HG03097 (cell line): ENCODE measurements around the gene CLCN5.

ENCODE experiments used
- ATAC-seq: cut with Tn5 transposase; IDR thresholded peaks from one replicate; pipeline ENCODE4 v1.9.1; 2021; ENCODE audit not compliant: unreplicated experiment, low FRiP score

Gene CLCN5

DNA sequence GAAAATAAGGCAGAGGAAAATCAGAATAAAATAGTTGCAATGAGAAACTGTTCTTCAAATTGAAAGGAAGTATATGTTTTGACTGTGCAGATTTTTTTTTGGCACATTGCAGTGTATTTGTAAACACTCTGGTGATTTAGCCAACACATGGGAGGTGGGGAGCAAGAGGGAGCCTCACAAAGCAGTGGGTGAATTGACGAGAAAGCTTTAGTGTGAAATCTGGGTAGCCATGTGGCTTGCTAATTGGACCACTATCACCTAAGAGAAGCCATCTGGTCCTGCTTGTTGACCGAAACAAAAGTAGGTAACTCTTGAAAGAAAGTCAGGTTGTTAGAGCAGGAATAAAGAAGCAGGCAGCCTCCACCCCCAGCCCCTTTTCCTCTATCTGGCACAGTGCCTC lies 10.4 kb downstream of the CLCN5 start:
- no peak for ATAC-seq

DNA sequence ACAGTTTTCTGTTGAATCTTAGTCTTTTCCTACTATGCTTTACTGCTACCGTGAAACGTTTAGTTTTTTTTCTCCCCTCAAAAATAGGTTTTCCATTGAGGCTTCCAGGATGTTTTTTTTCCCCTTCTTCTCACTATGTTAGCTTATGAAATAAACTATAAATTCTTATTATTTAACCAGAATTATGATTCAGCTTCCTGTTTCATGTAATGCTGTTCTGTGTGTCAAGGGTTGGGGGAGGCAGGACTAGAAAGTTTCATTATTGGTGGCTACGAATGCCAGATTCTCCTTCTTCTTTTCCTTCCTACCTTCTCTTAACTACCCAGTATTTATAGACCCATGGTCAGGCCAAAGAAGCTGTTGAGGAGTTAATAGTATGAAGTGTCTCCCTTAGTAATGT lies 11.8 kb downstream of the CLCN5 start:
- no peak for ATAC-seq

DNA sequence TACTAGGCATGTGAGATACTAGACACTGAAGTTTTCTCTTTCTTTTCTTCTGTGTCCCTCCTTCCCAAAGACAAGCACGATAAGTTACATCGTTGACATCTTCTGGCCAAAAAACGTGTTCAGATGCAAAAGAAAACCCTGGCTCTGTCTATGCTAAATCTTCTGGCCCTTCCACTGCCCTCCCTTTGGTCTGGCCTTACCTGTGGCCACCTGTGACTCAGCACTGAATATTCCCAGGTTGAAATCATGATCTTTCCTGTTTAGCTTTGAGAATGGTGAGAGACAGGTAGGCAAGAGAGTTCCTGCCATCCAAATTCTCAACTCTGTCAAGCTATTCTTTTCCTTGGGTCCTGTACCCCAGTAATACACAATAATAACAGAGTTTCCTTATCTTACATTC lies 12.3 kb downstream of the CLCN5 start:
- no peak for ATAC-seq

DNA sequence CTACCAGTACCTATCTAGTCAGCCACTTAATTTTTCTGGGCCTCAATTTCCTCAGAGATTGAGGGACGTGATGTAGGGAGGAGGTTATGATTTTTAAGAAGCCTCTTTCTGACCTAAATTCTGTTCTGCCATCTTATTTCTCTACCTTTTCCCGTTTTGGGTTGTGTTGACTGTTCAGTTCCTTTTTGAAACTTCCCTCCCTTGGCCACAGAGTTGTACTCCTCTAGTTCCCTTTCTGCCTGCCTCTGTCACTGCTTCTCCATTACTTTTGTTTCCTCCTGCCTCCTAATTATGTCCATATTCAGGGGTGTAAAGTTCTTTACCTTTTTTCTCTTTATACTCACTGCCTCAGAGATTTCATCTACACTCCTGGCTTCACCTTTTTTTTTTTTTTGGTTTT lies 25.4 kb downstream of the CLCN5 start:
- ATAC-seq = no peak

DNA sequence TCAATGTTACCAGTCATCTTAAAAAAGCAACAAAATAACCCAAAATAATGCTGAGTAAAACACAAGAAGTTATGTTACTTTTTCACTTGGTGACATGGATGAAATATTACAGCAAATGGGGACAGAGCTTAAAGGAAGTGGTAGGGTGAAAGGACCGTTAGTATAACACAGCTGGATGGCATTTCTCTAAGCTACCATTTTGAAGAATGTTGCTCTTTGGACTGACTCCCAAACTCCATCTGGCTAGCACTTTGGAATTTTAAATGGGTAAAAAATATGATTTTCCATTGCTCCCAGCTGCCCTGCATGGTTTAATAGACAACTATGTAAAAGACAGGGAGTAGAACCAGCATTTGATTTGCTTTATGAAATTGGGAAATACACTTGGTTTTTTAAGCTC lies 27.6 kb downstream of the CLCN5 start:
- no peak for ATAC-seq

DNA sequence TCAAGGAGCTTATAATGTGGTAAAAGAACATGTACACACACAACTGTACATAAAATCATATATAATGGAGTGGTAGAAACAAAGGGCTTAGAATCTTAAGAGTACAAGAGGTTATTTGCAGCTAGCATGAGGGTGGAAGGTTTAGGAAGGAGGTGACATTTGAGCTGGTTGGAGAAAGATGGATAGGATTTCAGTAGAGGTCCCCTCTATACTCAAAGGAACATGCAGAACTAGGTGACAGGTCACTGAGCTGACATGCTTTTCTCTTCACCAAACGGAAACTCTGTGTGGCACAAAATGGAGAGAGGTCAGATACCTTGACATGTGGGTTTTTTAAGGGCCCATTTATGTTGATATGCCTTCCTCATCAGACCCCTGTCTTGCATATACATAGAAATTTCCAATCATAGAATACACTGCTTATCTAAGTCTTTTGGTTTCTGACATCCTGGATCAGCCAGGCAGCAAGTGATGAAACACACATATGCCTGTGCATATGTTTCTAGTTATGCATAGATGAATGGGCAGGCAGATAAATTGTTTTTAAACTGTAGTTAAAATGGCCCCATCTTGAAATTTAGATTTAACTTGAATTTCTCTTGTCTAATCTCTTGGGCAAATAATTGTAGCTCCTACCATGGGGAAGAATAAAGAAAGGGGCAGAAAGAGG lies 29.3 kb downstream of the CLCN5 start:
- no peak for ATAC-seq

DNA sequence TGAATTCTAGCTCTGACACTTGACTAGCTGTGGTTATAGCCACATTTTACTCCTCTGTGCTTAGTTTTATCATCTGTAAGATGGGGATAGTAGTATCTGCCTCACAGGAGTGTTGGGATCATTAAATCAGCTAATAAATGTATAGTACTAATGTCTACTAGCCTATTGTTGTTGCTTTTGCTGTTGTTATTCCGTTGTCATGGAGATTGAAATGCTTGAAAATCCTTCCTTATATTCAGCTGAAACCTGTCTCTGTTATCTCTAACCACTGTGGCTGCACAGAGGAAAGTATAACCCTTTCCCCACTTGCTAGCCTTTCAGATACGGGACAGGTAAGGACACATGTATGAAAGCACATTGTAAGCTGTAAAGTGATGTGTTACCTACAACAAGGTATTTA lies 33.9 kb downstream of the CLCN5 start:
- ATAC-seq = no peak

DNA sequence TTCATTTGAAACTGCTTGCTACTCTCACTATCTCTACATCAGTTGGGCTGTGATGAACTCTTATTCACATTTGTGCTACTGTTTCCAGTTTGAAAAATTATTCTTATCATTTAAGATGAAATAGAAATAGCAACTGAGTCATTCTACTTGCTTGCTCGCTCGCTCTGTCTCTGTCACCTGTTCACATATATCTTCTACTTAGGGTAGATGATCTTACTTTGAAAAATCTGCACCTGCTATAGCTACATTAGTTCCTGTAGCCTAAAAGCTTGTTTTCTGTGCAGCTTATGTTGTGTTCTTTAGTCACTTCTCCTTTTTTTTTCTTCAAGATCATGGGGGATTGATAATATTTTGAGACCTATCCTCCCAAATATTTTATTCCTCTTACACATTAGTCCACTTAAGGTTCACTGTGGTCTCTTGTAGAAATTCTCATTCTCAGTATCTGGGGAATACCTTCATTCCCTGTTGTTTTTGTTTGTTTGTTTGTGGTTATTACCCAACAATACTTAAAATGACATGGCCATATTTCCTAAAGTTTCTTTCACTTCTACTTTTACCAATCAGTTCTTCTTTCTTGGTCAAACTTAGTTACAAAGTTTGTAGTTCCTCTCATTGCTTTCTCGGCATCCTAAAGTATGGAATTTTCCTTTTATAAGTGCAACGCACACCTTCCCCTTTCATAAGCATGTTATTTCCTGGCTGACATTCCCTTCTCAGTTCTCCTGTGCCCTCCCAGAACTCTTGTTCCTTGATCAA lies 36.5 kb downstream of the CLCN5 start:
- no peak for ATAC-seq

DNA sequence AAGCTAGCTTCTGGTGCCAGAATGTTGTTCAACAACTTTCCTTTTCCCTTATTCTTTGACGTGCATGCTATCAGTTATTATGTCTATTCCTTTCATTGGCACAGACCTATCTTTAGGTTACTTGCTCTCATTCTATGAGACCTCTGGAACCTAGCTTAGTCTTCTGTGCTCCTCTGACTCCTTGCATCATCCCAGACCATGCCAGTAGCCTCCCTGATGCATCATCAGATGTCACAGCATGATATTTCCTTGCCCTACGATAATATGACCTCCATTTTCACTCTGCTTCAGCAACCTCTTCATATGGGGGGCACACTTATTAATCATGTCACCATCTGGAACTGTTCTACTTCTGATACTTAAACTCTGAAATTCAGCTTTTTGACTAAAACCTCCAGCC lies 37.2 kb downstream of the CLCN5 start:
- ATAC-seq = no peak

DNA sequence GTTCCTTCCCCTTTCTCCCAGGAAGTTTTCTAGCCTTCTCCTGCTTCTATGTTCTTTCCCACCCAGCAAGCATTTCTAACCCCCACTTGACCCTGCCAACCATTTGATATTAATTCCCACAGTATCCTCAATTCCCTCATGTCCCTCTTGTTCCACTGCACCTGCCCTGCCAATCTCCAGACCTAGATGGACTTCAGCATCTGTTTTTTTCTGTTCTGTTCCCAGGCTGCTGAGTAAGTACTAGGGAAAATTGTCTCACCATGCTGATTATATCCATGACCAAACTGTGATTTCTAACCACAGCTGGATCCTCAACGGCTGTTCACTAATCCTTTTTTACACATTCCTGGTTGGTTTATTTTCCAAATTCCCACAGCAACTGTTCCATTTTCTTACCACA lies 37.7 kb downstream of the CLCN5 start:
- ATAC-seq = no peak

DNA sequence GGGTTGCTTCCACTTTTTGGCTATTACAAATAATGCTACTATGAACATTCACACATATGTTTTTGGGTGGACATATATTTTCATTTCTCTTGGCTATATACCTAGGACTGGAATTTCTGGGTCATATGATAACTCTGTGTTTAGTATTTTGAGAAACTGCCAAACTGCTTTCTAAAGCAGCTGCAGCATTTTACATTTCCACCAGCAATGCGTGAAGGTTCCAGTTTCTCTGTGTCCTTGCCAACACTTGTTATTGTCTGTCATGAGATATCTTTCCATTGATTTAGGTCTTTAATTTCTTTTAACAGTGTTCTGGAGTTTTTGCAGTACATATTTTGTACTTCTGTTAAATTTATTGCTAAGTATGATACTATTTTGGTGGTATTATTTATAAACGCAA lies 48.3 kb downstream of the CLCN5 start:
- ATAC-seq = no peak

DNA sequence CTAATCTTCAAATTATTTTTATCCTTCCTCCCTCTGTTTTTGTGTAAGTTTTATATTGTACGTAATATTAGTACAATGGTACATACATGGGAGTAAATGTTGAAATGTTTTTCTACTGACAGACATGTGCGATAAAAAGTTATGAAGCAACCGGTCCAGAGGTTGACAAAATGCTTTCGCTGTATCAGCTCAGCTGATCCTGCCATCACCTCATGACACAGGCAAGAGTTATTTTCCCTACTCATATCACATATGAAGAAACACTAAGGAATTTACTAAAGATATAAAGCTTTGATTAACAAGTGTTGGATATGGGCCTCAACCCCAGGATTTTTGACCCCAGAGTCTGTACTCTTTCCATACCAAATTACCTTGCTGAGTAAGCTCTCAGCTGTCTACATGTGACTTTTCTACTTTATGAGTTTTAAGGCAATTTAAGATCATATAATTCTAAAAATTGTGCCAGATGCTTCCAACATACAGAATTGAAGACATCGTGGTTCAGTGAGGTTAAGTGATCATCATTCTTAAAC lies 50.0 kb downstream of the CLCN5 start:
- ATAC-seq = no peak

DNA sequence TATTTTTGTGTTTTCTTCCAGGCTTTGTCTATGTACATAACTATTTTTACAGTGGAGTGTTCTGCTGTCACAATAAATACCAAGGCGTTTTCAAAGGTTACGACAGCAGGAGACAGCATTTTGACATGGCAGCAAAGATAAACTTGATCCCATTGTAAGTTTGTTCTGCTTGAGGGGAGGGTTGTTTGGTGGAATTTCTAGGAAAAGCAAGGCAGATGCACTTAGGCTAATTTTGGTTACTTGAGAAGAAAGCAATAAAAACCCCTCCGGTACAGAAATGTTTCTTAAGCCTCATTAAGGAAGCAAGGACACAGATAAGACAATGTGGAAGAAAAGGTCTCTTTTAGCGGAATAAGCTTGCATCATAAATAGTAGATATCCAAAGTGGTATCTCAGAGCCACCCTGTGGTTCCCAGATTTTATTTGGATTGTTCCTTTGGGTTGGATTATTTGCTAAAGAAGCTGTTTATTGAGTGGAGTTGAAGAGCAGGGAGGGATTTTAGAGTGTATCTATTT lies 54.3 kb downstream of the CLCN5 start:
- ATAC-seq = no peak

DNA sequence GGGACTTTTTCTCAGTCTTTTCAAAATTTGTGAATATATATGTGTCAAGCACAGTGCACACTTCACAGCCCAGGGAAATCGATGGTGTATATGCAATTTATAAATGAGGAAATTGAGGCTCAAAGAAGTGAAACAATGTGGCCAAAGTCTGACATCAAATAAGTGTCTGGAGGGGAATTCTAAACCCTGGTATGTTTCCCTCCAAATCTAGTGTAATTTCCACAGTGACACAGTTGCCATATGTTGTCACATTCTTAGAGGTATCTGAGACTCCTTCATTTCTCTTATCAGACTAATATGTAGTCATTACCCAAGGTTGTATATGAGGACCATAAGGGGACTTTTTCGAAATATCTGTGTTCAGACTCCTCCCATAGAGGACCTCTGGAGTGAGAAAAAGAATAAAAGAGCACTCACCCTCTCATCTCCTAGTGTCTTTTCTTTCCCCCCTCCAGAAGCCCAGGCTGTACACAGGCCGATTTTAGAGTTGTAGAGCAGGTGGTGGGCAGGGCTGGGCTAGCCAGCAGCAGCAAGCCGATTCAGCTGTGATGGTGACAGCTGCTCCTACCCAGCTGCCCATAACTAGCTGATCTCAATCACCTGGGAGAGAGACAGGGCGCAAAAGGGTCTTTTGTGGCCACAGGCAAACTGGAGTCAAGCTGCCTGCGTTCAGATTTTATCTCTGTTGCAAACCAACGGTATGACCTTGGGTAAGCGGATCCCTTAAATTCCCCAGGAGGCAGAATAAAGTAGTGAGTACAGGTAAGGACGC lies 55.1 kb downstream of the CLCN5 start:
- no peak for ATAC-seq

DNA sequence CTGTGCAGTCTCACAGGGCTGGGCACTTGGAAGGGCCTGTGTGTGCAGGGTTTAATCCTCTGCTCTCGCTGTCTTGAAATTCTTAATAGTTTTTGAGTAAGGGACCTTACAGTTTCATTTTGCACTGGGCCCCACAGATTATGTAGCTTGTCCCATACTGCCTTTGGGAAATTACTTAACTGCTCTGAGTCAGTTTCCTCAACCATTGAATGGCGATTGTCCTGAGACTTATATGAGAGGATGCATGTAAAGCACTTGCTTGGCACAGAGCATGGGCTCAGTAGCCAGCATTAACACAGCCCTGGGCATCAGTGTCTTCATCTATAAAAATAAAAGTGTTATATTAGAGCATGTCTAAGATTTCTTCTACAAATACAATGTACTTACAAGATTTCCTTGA lies 55.8 kb downstream of the CLCN5 start:
- no peak for ATAC-seq

DNA sequence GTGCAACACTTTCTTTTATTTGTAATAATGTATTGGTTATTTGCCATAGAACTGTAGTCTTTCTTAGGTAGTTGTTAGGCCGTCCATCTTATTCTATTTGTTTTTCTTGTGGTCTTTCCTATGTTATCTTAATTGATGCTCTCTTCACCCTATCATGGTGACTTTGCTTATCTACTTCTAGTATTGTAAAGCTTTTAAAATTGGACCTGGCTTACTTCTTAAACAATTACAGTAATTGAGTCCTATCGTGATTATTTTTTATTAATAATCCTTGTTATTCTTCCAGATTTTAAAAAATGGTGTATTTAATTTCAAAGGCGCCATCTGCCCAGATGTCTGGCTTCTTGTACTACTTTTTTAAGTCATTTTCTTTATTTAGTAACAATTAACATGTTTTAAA lies 63.7 kb downstream of the CLCN5 start:
- ATAC-seq = no peak

DNA sequence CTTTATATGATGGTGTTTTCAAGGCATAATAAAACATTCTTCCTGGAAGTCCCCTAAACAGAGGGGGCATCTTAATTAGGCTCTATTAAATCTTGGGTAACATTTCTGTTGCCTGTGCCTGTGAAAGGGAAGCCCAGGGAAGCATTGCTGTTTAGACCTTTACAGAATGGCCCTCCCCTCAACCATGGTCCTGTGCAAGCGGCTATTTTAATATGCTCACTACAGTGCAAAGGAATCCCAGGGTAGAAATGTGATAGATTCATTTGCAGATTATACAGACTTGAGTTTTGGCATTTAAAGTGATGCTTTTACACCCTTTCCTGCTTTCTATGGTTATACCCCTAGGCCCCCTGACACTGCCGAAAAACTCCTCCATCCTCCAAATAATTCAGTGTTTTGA lies 65.3 kb downstream of the CLCN5 start:
- no peak for ATAC-seq

DNA sequence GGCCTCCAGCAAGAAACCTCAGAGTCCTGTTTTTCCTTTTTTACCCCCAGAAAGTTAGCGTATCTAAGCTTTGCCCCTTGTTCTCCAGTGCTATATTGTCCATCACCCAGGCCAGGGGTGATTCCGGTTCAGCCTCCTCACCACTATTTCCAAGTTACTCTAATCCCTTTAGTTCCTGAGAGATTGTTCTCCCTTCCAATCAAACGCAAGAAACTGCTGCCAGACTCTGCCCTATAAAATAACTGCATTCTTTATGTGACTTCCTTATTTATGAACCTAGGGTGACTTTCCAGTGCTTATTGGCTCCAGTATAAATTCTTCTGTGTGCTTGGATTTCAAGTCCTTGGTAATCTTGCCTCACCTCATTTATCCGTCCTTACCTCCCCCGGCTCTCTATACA lies 65.7 kb downstream of the CLCN5 start:
- no peak for ATAC-seq

DNA sequence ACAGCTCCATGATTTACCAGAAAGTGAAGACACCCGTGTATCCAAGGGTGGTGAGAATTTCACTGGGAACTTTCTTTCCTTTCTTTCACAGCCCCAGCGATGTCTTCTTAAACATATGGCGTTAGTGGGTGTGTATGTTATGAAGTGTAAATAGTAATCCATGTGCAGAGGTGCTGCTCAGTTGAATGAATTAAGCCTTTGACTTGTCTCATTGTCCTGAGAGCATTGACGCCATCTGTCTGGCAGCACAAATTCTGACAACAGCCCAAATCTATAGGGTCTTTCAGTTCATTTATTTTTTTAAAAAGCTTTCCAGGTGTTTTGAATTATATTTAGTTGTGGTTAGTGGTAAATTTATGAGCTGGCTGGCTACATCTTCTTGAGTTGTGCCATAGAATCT lies 69.4 kb downstream of the CLCN5 start:
- no peak for ATAC-seq

DNA sequence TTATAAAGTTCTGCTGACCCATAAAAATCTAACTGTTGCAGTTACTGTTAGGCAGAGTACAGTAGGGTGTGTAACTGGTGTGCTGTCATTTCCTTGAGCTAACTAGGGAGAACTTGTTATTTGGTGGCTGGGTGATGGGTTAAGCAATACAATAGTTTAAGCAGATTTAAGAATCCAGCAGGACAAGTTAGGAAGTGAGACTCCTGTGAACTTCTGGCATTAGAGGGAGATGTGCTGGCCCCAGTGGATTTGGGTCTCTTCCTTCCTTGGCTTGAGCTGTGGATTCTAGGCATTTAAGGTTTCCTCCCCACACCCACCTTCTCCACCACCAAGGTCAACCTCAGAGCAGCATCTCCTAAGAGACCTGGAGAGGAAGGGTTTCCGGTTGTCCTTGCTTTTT lies 70.5 kb downstream of the CLCN5 start:
- no peak for ATAC-seq

DNA sequence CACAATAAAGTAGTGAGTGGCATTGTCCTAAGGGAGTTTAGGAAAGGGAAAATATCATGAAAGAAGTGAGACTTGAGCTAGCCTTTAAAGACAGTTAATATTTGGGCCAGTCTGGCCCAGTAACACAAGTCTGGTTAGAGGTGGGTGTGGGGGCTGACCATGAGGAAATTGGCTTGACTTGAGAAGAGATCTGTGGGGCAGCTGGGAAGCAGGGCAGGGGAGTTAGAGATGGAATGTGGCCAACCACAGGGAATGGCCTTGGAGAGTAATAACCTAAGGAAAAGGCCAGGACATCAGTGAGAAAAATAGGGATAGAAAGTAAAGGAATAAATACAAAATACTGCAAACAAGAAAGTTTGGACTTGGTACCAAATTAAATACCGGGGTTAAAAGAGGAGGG lies 71.3 kb downstream of the CLCN5 start:
- no peak for ATAC-seq
